Large intestine (tissue), 3 donors: Measurements from ENCODE around the gene PRSS38. TPM values are rescaled to one million over a fixed set of nuclear protein-coding genes. Genes with fewer than 3 reads are reported as not detected.

Experiments
- DNase-seq, 2 donors: peaks; one replicate each; pipeline versions ENCODE4 v3.0.0 to v3.0.0-alpha.2; 2013
- H3K27ac ChIP-seq: one replicate; pipeline ENCODE4 v1.5.1; 2013; ENCODE audit warnings: low read length
- H3K27me3 ChIP-seq: 2 replicates; pipeline ENCODE4 v1.6.1; 2013; ENCODE audit warnings: low read length; ENCODE audit not compliant: control insufficient read depth, insufficient read depth
- H3K36me3 ChIP-seq: 2 replicates; pipeline ENCODE4 v1.6.1; 2013; ENCODE audit warnings: low read length; ENCODE audit not compliant: control insufficient read depth, insufficient read depth
- H3K4me1 ChIP-seq: one replicate; pipeline ENCODE4 v1.6.1; 2013; ENCODE audit warnings: low read length; ENCODE audit not compliant: control insufficient read depth, insufficient read depth
- H3K4me3 ChIP-seq: one replicate; pipeline ENCODE4 v1.5.1; 2013; ENCODE audit warnings: low read length
- H3K9me3 ChIP-seq: one replicate; pipeline ENCODE4 v1.6.1; 2013; ENCODE audit warnings: mild to moderate bottlenecking, low read depth, low read length, moderate library complexity; ENCODE audit not compliant: control insufficient read depth
- WGBS: methylation state at CpG from one replicate; pipeline ENCODE4 v1.1.5; 2013; ENCODE audit warnings: low lambda C conversion rate; ENCODE audit not compliant: insufficient coverage; 5-methylcytosine and 5-hydroxymethylcytosine counted together
- polyA plus RNA-seq: library from polyadenylated mRNA; unstranded; fragments of 120-200 nt; gene quantifications from one replicate; pipeline ENCODE4 v1.2.1, GENCODE V29; 2013

Gene PRSS38
- polyA plus RNA-seq, 1 donor: not detected

GRCh38 chr1:227788271-227789083 is 27.0 kb upstream of the PRSS38 start:
- H3K4me3 ChIP-seq: peak overlapping the region; percentile 46
- peak; percentile 56 to 80 for DNase-seq
- no CpG with 5 or more reads among the region's 68 CpGs for WGBS

GRCh38 chr1:227789084-227790033 is 26.1 kb upstream of the PRSS38 start:
- no peaks in the 10 kb centered on the region for H3K36me3 ChIP-seq
- peaks cover 40% of the 10 kb centered on the region for H3K27me3 ChIP-seq
- no peak overlapping the region for H3K27ac ChIP-seq
- no peaks in the 10 kb centered on the region for H3K9me3 ChIP-seq
- peak overlapping the region; percentile 46 for H3K4me3 ChIP-seq
- WGBS: no CpG with 5 or more reads among the region's 23 CpGs
- peaks cover 19% of the 10 kb centered on the region for H3K4me1 ChIP-seq
- no peak for DNase-seq

More at GRCh38 chr1:227788271-227789083, 27.0 kb upstream of the PRSS38 start:
- Histone ChIP-seq H3K27ac (peak overlapping the region; percentile 2), H3K9me3 (no peaks in the 10 kb centered on the region), H3K36me3 (no peaks in the 10 kb centered on the region), H3K4me1 (peaks cover 18% of the 10 kb centered on the region), H3K27me3 (peaks cover 40% of the 10 kb centered on the region)

DNA sequence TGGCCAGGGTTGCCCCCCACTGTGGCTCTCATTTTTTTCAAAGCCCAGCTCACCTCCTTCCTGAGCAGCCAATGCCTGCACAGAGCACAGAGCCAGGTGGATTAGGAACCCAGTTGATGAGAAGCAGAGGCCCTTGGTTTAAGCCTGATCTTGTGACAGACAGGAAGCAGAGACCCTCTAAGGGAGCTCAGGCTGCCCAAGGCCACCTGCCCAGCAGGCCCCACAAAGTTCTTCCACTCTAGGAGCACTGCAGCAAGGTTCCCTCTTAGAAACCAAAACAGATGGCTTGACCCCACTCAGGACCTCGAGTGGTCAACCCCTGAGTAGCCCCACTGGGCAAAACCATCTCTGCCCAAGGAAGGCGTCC is 25.5 kb upstream of the PRSS38 start:
- Histone ChIP-seq H3K4me3 (no peak overlapping the region), H3K9me3 (no peaks in the 10 kb centered on the region), H3K27me3 (peaks cover 37% of the 10 kb centered on the region), H3K36me3 (no peaks in the 10 kb centered on the region), H3K27ac (no peak overlapping the region), H3K4me1 (peaks cover 22% of the 10 kb centered on the region)
- DNase-seq: no peak
- no CpG with 5 or more reads among the region's 2 CpGs for WGBS

- no peaks in the 10 kb centered on the region for H3K36me3 ChIP-seq
- H3K4me3 ChIP-seq: no peak overlapping the region
- WGBS: no CpG with 5 or more reads among the region's 4 CpGs
- no peaks in the 10 kb centered on the region for H3K9me3 ChIP-seq
- peaks cover 22% of the 10 kb centered on the region for H3K4me1 ChIP-seq
- no peak overlapping the region for H3K27ac ChIP-seq
- peaks cover 31% of the 10 kb centered on the region for H3K27me3 ChIP-seq
- no peak for DNase-seq
Measured at GRCh38 chr1:227790868-227791267, 24.6 kb upstream of the PRSS38 start.

DNA sequence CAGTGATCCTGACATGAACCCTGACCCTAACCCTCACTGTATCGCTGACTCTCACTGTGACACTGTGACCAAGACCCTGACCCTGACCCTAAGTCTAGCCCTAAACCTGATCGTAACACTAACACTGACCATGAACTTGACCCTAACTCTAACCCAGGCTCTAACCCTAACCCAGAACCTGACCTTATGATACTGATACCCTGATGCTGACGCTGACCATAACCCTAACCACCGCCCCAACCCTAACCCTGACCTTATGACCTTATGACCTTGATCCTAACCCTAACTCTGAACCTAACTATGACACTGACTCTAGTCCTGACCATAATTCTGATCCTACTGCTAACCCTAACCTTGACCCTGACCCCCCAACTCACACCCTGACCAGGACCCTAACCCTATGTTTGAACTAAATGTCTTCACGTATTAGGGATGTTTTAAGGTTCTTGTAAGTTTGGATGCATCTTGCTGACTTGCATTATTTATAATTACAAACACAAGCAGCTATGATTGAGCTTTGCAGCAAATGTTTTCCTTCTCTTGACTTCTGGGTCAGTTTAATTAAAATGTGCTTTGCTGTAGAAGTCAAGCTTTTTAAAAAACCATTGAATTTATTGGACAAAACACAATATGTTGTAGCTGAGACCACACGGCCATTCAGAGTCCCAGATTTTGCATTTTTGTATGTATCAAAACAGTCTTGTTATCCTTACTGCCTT is 23.9 kb upstream of the PRSS38 start:
- Histone ChIP-seq H3K9me3 (no peaks in the 10 kb centered on the region), H3K36me3 (no peaks in the 10 kb centered on the region), H3K4me3 (no peak overlapping the region), H3K4me1 (peaks cover 15% of the 10 kb centered on the region), H3K27ac (no peak overlapping the region), H3K27me3 (peaks cover 24% of the 10 kb centered on the region)
- 43% methylated on average over 1 of the region's 6 CpGs for WGBS
- DNase-seq: no peak

GRCh38 chr1:227792216-227793078 is 23.0 kb upstream of the PRSS38 start:
- no CpG with 5 or more reads among the region's 19 CpGs for WGBS
- DNase-seq: no peak

DNA sequence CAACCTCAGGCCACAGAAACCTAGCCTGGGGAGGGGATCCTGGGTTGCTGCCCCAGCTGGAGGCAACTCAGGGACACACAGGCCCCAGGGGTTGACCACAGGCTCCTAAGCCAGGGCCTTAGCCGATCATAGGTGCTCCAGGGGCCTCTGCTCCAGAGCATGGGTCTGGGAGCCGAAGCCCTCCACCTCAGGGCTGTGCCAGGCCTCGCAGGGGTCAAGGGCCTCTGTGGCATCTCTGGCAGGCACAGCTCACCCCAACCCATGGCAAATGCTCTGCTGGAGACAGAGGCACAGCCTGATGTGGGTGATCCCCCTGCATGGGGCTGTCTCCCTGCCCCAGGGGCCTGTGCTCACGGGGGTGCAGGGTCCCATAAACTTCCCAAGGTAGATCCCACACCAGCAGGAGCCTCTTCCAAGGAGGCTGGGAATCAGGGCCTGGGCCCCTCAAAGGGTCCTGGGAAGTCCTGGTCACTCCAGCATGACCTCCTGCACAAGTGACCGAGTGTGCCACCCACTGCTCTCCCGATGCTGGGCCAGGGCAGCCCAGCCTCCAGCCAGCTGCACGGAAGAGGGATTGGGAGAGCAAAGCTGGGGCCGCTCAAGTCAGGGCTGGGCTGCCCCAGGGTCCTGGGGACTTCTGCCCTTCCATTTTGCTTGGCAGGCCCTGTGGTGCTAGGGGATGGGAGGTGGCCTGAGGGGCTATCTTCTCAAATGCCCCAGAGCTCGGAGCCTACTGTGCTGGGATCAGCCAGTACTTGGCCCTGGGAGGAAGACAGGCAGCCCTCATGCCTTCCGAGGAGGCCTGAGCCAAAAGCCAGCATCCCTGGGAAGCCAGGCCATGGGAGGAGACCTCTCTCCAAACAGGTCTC is 22.2 kb upstream of the PRSS38 start:
- Histone ChIP-seq H3K4me1 (peaks cover 7% of the 10 kb centered on the region), H3K27me3 (peaks cover 13% of the 10 kb centered on the region), H3K4me3 (no peak overlapping the region), H3K27ac (no peak overlapping the region), H3K36me3 (no peaks in the 10 kb centered on the region), H3K9me3 (no peaks in the 10 kb centered on the region)
- DNase-seq: no peak
- no CpG with 5 or more reads among the region's 10 CpGs for WGBS

More at GRCh38 chr1:227792216-227793078, 23.0 kb upstream of the PRSS38 start:
- Histone ChIP-seq H3K4me3 (no peak overlapping the region), H3K4me1 (peaks cover 7% of the 10 kb centered on the region), H3K27me3 (peaks cover 16% of the 10 kb centered on the region), H3K36me3 (no peaks in the 10 kb centered on the region), H3K9me3 (no peaks in the 10 kb centered on the region), H3K27ac (no peak overlapping the region)

GRCh38 chr1:227793948-227794816 is 21.3 kb upstream of the PRSS38 start:
- peaks cover 4% of the 10 kb centered on the region for H3K4me1 ChIP-seq
- H3K4me3 ChIP-seq: no peak overlapping the region
- peak in 1 of 2 donors; percentile 27 for DNase-seq
- H3K27me3 ChIP-seq: peaks cover 4% of the 10 kb centered on the region
- no CpG with 5 or more reads among the region's 12 CpGs for WGBS
- no peak overlapping the region for H3K27ac ChIP-seq
- no peaks in the 10 kb centered on the region for H3K36me3 ChIP-seq
- no peaks in the 10 kb centered on the region for H3K9me3 ChIP-seq
